ENCODE results near the gene DENND11. TPM values are rescaled to one million over a fixed set of nuclear protein-coding genes. Genes with fewer than 3 reads are reported as not detected.

DENND11 gene
- total and polyA plus RNA-seq, 2 experiments from 2014 or later: 5.6 to 29.5 TPM

GRCh38 chr7:141729020-141729419 lies 27.1 kb upstream of the DENND11 start:
- Histone ChIP-seq H3K27me3 (no peaks in the 10 kb centered on the region), H3K4me1 (ENCODE audit: insufficient read depth) (no peaks in the 10 kb centered on the region), H3K9me3 (ENCODE audit: low read depth) (no peaks in the 10 kb centered on the region), H3K27ac (no peak overlapping the region), H4K20me1 (ENCODE audit: insufficient read depth, poor library complexity, severe bottlenecking) (no peaks in the 10 kb centered on the region), H3K4me3 (no peak overlapping the region), H3K9me2 (replicated peaks; ENCODE audit: insufficient read depth) (no peaks in the 10 kb centered on the region), H2AFZ (no peak overlapping the region), H3K36me3 (replicated peaks; ENCODE audit: insufficient read depth, low read depth) (no peaks in the 10 kb centered on the region), H3K79me2 (no peaks in the 10 kb centered on the region), H3K4me2 (no peak overlapping the region)
- WGBS (ENCODE audit: low lambda C conversion rate, missing lambda C conversion rate): 78% methylated on average over 1 of the region's 1 CpG
- TF ChIP-seq EZH2 (IDR thresholded peaks at IDR 0.05; ENCODE audit: borderline replicate concordance) (no peak), EZH2phosphoT487 (IDR thresholded peaks at IDR 0.05; ENCODE audit: low read depth, severe bottlenecking, unreplicated experiment) (no peak), CTCF (IDR thresholded peaks at IDR 0.05; ENCODE audit: poor library complexity) (no peak)
- DNase-seq (ENCODE audit: low spot score): no peak

GRCh38 chr7:141722529-141722928 lies 20.6 kb upstream of the DENND11 start:
- Histone ChIP-seq H3K4me2 (no peak overlapping the region), H3K9me2 (replicated peaks; ENCODE audit: insufficient read depth) (no peaks in the 10 kb centered on the region), H3K27ac (no peak overlapping the region), H3K9me3 (ENCODE audit: low read depth) (no peaks in the 10 kb centered on the region), H3K4me3 (no peak overlapping the region), H3K79me2 (no peaks in the 10 kb centered on the region), H3K27me3 (no peaks in the 10 kb centered on the region), H4K20me1 (ENCODE audit: insufficient read depth, poor library complexity, severe bottlenecking) (no peaks in the 10 kb centered on the region), H3K4me1 (ENCODE audit: insufficient read depth) (no peaks in the 10 kb centered on the region), H2AFZ (no peak overlapping the region), H3K36me3 (replicated peaks; ENCODE audit: insufficient read depth, low read depth) (no peaks in the 10 kb centered on the region)
- no peak for TF ChIP-seq EZH2 (IDR thresholded peaks at IDR 0.05; ENCODE audit: borderline replicate concordance)
- 68% methylated on average over 2 of the region's 2 CpGs for WGBS (ENCODE audit: low lambda C conversion rate, missing lambda C conversion rate)
- DNase-seq (ENCODE audit: low spot score): no peak

GRCh38 chr7:141717450-141717849 lies 15.5 kb upstream of the DENND11 start:
- Histone ChIP-seq H3K9me3 (ENCODE audit: low read depth) (no peaks in the 10 kb centered on the region), H3K9me2 (replicated peaks; ENCODE audit: insufficient read depth) (no peaks in the 10 kb centered on the region), H3K4me3 (no peak overlapping the region), H2AFZ (no peak overlapping the region), H4K20me1 (ENCODE audit: insufficient read depth, poor library complexity, severe bottlenecking) (no peaks in the 10 kb centered on the region), H3K27me3 (no peaks in the 10 kb centered on the region), H3K79me2 (no peaks in the 10 kb centered on the region), H3K27ac (no peak overlapping the region), H3K4me1 (ENCODE audit: insufficient read depth) (peaks cover 13% of the 10 kb centered on the region), H3K36me3 (replicated peaks; ENCODE audit: insufficient read depth, low read depth) (no peaks in the 10 kb centered on the region), H3K4me2 (no peak overlapping the region)
- no peak for DNase-seq (ENCODE audit: low spot score)
- TF ChIP-seq EZH2phosphoT487 (IDR thresholded peaks at IDR 0.05; ENCODE audit: low read depth, severe bottlenecking, unreplicated experiment): no peak
- TF ChIP-seq CTCF (IDR thresholded peaks at IDR 0.05; ENCODE audit: poor library complexity): no peak
- TF ChIP-seq EZH2 (IDR thresholded peaks at IDR 0.05; ENCODE audit: borderline replicate concordance): no peak
- WGBS (ENCODE audit: low lambda C conversion rate, missing lambda C conversion rate): 100% methylated on average over 1 of the region's 1 CpG

GRCh38 chr7:141715794-141716689 lies 14.1 kb upstream of the DENND11 start:
- H3K9me3 ChIP-seq (ENCODE audit: low read depth): no peaks in the 10 kb centered on the region
- no peaks in the 10 kb centered on the region for H3K9me2 ChIP-seq (replicated peaks; ENCODE audit: insufficient read depth)
- WGBS (ENCODE audit: low lambda C conversion rate, missing lambda C conversion rate): 64% methylated on average over 6 of the region's 6 CpGs
- peak overlapping the region; percentile 65 for H3K4me2 ChIP-seq
- H3K27me3 ChIP-seq: no peaks in the 10 kb centered on the region
- H4K20me1 ChIP-seq (ENCODE audit: insufficient read depth, poor library complexity, severe bottlenecking): no peaks in the 10 kb centered on the region
- no peak overlapping the region for H3K4me3 ChIP-seq
- no peaks in the 10 kb centered on the region for H3K79me2 ChIP-seq
- no peak for DNase-seq (ENCODE audit: low spot score)
- peaks cover 13% of the 10 kb centered on the region for H3K4me1 ChIP-seq (ENCODE audit: insufficient read depth)
- H3K36me3 ChIP-seq (replicated peaks; ENCODE audit: insufficient read depth, low read depth): no peaks in the 10 kb centered on the region
- no peak overlapping the region for H2AFZ ChIP-seq
- TF ChIP-seq CTCF (IDR thresholded peaks at IDR 0.05; ENCODE audit: poor library complexity): no peak
- no peak for TF ChIP-seq EZH2phosphoT487 (IDR thresholded peaks at IDR 0.05; ENCODE audit: low read depth, severe bottlenecking, unreplicated experiment)
- no peak for TF ChIP-seq EZH2 (IDR thresholded peaks at IDR 0.05; ENCODE audit: borderline replicate concordance)
- peak overlapping the region; percentile 35 for H3K27ac ChIP-seq
